Tibial nerve (tissue), 4 donors: ENCODE results near the gene CXorf65. TPM values are rescaled to one million over a fixed set of nuclear protein-coding genes. Genes with fewer than 3 reads are reported as not detected.

Experiments used
- DNase-seq, 2 donors: peaks; one replicate each; pipeline ENCODE4 v3.0.0-alpha.2; 2019; ENCODE audit warnings: low spot score in 2 of 2
- H3K27ac ChIP-seq, 4 donors: fragments of 200-600 bp; sonication (generic) in 3 of 4; one replicate each; pipeline ENCODE4 v1.5.1; 2017 to 2019; ENCODE audit warnings: mild to moderate bottlenecking in 1 of 4
- H3K27me3 ChIP-seq, 2 donors: fragments of 200-600 bp; sonication (generic) in 1 of 2; one replicate each; pipeline versions ENCODE4 v1.5.1 to v1.6.0; 2017 to 2019
- H3K36me3 ChIP-seq, 3 donors: fragments of 200-600 bp; sonication (generic); one replicate each; pipeline ENCODE4 v1.5.1; 2018 to 2019
- H3K4me1 ChIP-seq, 4 donors: fragments of 200-600 bp; sonication (generic) in 3 of 4; one replicate each; pipeline ENCODE4 v1.5.1; 2017 to 2019
- H3K4me3 ChIP-seq, 4 donors: fragments of 200-600 bp; sonication (generic) in 3 of 4; one replicate each; pipeline ENCODE4 v1.5.1; 2017 to 2019; ENCODE audit warnings: mild to moderate bottlenecking in 1 of 4, moderate library complexity in 1 of 4
- H3K9me3 ChIP-seq, 4 donors: fragments of 200-600 bp; sonication (generic) in 3 of 4; one replicate each; pipeline ENCODE4 v1.5.1; 2017 to 2019
- EP300 ChIP-seq, 2 donors: sonication (generic); formaldehyde crosslinking; IDR thresholded peaks; one replicate each; pipeline ENCODE4 v1.6.1; 2017; ENCODE audit warnings: antibody characterized with exemption in 2 of 2, mild to moderate bottlenecking in 1 of 2
- POLR2A ChIP-seq, 2 donors: fragments of 450-650 bp; IDR thresholded peaks; one replicate each; pipeline ENCODE4 v1.6.1; 2017; ENCODE audit warnings: antibody characterized with exemption in 2 of 2, mild to moderate bottlenecking in 2 of 2, moderate library complexity in 2 of 2
- WGBS, 2 donors: methylation state at CpG; one replicate each; pipeline ENCODE4 v1.1.5; 2018; 5-methylcytosine and 5-hydroxymethylcytosine counted together
- total RNA-seq, 4 donors: library from RNA; depleted of rRNA; stranded (reverse); fragments of >200 nt; gene quantifications; one replicate each; pipeline ENCODE4 v1.1.0, GENCODE V29; 2016
- TF ChIP-seq, protein P1 (sequence below), 5 experiments: fragments of 200-600 bp in 3 of 5; fragments of 450-650 bp in 2 of 5; sonication (generic) in 3 of 5; IDR thresholded peaks; one replicate each; pipeline ENCODE4 v1.5.1; 2016 to 2019; ENCODE audit warnings: antibody characterized with exemption in 5 of 5, mild to moderate bottlenecking in 3 of 5, moderate library complexity in 2 of 5

The CXorf65 gene
- total RNA-seq, 4 donors from 2014 or later: not detected

DNA sequence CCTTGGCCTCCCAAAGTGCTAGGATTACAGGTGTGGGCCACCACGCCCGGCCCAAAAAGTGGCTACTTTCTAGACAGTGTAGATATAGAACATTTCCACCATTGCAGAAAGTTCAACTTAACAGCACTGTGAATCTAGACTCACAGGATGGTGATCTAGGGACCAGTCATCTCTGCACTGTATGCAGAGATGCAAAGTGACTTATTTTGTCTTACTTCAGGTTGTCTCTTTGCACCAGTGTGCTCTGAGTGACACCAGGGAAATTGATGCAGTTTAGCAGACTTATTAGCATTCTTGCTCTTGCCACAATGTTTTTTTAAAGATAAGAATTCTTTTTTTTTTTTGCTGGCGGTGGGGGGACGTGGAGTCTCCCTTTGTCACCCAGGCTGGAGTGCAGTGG lies 23.7 kb downstream of the CXorf65 start:
- Histone ChIP-seq H3K9me3 (no peaks in the 10 kb centered on the region), H3K36me3 (no peaks in the 10 kb centered on the region), H3K4me3 (no peak overlapping the region), H3K4me1 (no peaks in the 10 kb centered on the region), H3K27ac (no peak overlapping the region), H3K27me3 (no peaks in the 10 kb centered on the region)
- 79 to 86% methylated on average over 2 to 4 of the region's 4 CpGs for WGBS, 2 donors
- no peak for DNase-seq
- TF ChIP-seq, protein P1, sequence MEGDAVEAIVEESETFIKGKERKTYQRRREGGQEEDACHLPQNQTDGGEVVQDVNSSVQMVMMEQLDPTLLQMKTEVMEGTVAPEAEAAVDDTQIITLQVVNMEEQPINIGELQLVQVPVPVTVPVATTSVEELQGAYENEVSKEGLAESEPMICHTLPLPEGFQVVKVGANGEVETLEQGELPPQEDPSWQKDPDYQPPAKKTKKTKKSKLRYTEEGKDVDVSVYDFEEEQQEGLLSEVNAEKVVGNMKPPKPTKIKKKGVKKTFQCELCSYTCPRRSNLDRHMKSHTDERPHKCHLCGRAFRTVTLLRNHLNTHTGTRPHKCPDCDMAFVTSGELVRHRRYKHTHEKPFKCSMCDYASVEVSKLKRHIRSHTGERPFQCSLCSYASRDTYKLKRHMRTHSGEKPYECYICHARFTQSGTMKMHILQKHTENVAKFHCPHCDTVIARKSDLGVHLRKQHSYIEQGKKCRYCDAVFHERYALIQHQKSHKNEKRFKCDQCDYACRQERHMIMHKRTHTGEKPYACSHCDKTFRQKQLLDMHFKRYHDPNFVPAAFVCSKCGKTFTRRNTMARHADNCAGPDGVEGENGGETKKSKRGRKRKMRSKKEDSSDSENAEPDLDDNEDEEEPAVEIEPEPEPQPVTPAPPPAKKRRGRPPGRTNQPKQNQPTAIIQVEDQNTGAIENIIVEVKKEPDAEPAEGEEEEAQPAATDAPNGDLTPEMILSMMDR (IDR thresholded peaks at IDR 0.05): no peak
- no peak for TF ChIP-seq EP300 (IDR thresholded peaks at IDR 0.05)
- TF ChIP-seq POLR2A (IDR thresholded peaks at IDR 0.05): no peak

DNA sequence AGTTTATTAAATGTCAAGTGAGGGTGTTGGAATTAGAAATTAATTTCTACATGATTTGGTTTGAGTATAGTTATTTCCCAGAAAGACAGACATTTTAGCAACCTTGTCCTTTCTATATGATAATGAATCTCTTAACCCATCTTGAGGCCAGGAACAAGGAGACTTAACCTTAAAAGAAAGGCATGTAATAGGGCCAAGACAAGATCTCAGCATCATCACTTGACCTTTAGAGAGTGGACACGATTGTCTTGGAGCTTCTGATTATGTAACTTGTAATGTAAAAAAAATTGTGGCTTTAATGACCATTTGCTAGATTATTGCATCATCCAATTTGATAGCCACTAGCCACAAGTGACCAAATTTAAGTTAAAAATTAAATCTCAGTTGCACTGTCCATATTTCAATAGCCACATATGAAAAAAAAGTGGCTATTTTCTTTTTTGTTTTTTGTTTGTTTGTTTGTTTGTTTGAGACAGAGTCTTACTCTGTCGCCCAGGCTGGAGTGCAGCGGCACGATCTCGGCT lies 24.4 kb downstream of the CXorf65 start:
- DNase-seq: no peak
- Histone ChIP-seq H3K4me3 (no peak overlapping the region), H3K27ac (no peak overlapping the region), H3K9me3 (no peaks in the 10 kb centered on the region), H3K27me3 (no peaks in the 10 kb centered on the region), H3K36me3 (no peaks in the 10 kb centered on the region), H3K4me1 (no peaks in the 10 kb centered on the region)
- WGBS, 2 donors: 77 to 78% methylated on average over 5 of the region's 5 CpGs
- TF ChIP-seq POLR2A (IDR thresholded peaks at IDR 0.05) (no peak), EP300 (IDR thresholded peaks at IDR 0.05) (no peak)
- TF ChIP-seq, protein P1 (IDR thresholded peaks at IDR 0.05): no peak

DNA sequence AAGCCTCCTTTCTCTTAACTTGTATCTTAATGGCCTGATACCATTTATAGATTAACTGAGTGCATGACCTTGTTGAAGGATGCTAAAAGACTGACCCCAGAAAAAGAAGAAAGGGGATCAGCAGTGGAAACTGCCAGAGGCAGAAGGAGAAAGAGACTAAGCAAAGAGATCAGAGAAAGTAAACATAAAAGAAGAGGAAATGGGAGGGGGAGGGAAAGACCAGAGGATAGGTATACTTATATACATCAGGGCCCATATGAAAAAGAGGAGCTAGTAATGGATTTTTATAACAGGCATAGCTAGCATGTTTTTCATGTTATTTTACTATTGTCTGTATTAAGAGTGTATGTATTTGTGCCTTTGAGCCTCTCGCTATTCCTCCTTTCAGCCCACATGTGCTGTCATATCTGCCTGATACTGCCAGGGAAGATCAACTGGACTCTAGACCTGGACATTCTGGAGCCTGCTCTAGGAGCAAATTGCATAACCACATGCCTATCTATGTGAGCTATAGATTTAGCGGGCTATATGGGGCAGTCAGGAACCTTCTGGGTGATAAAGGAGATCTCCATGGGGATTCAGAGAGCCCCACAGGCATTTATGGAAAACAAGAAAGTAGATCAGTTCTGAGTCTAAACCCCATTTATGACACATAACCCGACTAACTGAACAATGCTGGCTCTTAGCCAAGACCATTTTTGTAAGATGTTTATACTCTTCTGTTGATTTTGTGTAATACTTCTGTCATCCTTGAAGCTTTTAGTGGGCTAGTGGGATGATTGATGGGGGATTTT lies 25.0 kb downstream of the CXorf65 start:
- 0 to 40% methylated on average over 1 to 3 of the region's 3 CpGs for WGBS, 2 donors
- no peaks in the 10 kb centered on the region for H3K4me1 ChIP-seq
- no peak overlapping the region for H3K4me3 ChIP-seq
- no peaks in the 10 kb centered on the region for H3K36me3 ChIP-seq
- H3K9me3 ChIP-seq: no peaks in the 10 kb centered on the region
- no peak overlapping the region for H3K27ac ChIP-seq
- no peak for TF ChIP-seq EP300 (IDR thresholded peaks at IDR 0.05)
- TF ChIP-seq POLR2A (IDR thresholded peaks at IDR 0.05): no peak
- TF ChIP-seq, protein P1 (IDR thresholded peaks at IDR 0.05): no peak
- DNase-seq: no peak
- H3K27me3 ChIP-seq: no peaks in the 10 kb centered on the region

DNA sequence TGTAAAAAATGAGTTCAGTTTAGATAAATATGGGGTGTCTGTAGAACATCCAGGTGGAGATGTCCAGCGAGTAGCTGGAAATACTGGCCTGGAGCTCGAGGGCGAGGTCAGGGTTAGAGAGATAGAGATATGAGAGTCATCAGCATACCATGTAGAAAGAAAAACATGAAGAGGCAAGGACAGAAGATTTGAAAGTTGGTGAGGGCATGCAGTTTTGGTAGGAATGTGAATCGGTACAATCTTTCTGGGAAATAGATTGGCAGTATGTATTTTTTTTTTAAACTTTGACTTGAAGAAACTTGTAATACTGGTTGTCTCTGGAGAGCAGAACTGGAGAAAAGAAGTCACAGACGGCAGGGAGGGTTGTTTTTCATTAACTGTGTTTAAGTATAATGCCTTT lies 36.0 kb downstream of the CXorf65 start:
- Histone ChIP-seq H3K4me1 (peaks cover 0 to 9% (median 0%) of the 10 kb centered on the region in 4 donors), H3K27ac (no peak overlapping the region), H3K9me3 (no peaks in the 10 kb centered on the region), H3K4me3 (no peak overlapping the region), H3K36me3 (no peaks in the 10 kb centered on the region), H3K27me3 (peaks cover 0 to 4% of the 10 kb centered on the region in 2 donors)
- 70 to 82% methylated on average over 5 of the region's 5 CpGs for WGBS, 2 donors
- TF ChIP-seq EP300 (IDR thresholded peaks at IDR 0.05) (no peak), POLR2A (IDR thresholded peaks at IDR 0.05) (no peak)
- TF ChIP-seq, protein P1 (IDR thresholded peaks at IDR 0.05): no peak
- no peak for DNase-seq
